Measurements from ENCODE around the gene PLD2. TPM values are rescaled to one million over a fixed set of nuclear protein-coding genes. Genes with fewer than 3 reads are reported as not detected.

PLD2 gene
- total RNA-seq, 2 donors from 2014 or later, result 5.5 to 6.7 TPM

GRCh38 chr17:4842376-4842775 lies 35.4 kb downstream of the PLD2 start:
- Histone ChIP-seq H3K9me3 (no peaks in the 10 kb centered on the region), H3K27me3 (no peaks in the 10 kb centered on the region), H3K4me1 (peaks cover 0 to 15% of the 10 kb centered on the region in 2 donors), H3K4me3 (no peak overlapping the region), H3K36me3 (no peaks in the 10 kb centered on the region), H3K27ac (no peak overlapping the region)
- no peak for DNase-seq (ENCODE audit: low spot score)
- no peak for TF ChIP-seq CTCF (IDR thresholded peaks at IDR 0.05)

- H3K27me3 ChIP-seq, result no peaks in the 10 kb centered on the region
- H3K9me3 ChIP-seq, result no peaks in the 10 kb centered on the region
- no peak for DNase-seq (ENCODE audit: low spot score)
- no peak for TF ChIP-seq CTCF (IDR thresholded peaks at IDR 0.05)
- no peaks in the 10 kb centered on the region for H3K36me3 ChIP-seq
- no peak overlapping the region for H3K4me3 ChIP-seq
- H3K27ac ChIP-seq, result no peak overlapping the region
- H3K4me1 ChIP-seq, result peaks cover 0 to 12% of the 10 kb centered on the region in 2 donors
Measured at GRCh38 chr17:4843321-4844000, 36.5 kb downstream of the PLD2 start.

- Histone ChIP-seq H3K27ac (no peak overlapping the region), H3K36me3 (no peaks in the 10 kb centered on the region), H3K27me3 (no peaks in the 10 kb centered on the region), H3K4me1 (peaks cover 0 to 10% of the 10 kb centered on the region in 2 donors), H3K4me3 (no peak overlapping the region), H3K9me3 (no peaks in the 10 kb centered on the region)
- no peak for DNase-seq (ENCODE audit: low spot score)
- no peak for TF ChIP-seq CTCF (IDR thresholded peaks at IDR 0.05)
Measured at GRCh38 chr17:4845118-4845517, 38.2 kb downstream of the PLD2 start.

GRCh38 chr17:4846635-4847390 lies 39.9 kb downstream of the PLD2 start:
- Histone ChIP-seq H3K36me3 (no peaks in the 10 kb centered on the region), H3K9me3 (no peaks in the 10 kb centered on the region), H3K4me1 (peaks cover 0 to 13% of the 10 kb centered on the region in 2 donors)

GRCh38 chr17:4849011-4849536 lies 42.1 kb downstream of the PLD2 start:
- Histone ChIP-seq H3K27ac (no peak overlapping the region), H3K4me1 (peaks cover 0 to 17% of the 10 kb centered on the region in 2 donors), H3K9me3 (no peaks in the 10 kb centered on the region), H3K27me3 (no peaks in the 10 kb centered on the region), H3K4me3 (no peak overlapping the region), H3K36me3 (no peaks in the 10 kb centered on the region)
- TF ChIP-seq CTCF (IDR thresholded peaks at IDR 0.05), result no peak
- no peak for DNase-seq (ENCODE audit: low spot score)

More at GRCh38 chr17:4846635-4847390, 39.9 kb downstream of the PLD2 start:
- H3K27ac ChIP-seq, result no peak overlapping the region
- no peak for TF ChIP-seq CTCF (IDR thresholded peaks at IDR 0.05)
- no peaks in the 10 kb centered on the region for H3K27me3 ChIP-seq
- no peak overlapping the region for H3K4me3 ChIP-seq
- DNase-seq (ENCODE audit: low spot score), result no peak

Measured in right atrium auricular region (tissue), 2 donors.